ENCODE results near the gene TBC1D5.
"Not testable (repeated sequence)": the region's sequence is repeated elsewhere in the genome, so short reads cannot be mapped to it uniquely, and the experiment has no call there.

TBC1D5 gene

DNA sequence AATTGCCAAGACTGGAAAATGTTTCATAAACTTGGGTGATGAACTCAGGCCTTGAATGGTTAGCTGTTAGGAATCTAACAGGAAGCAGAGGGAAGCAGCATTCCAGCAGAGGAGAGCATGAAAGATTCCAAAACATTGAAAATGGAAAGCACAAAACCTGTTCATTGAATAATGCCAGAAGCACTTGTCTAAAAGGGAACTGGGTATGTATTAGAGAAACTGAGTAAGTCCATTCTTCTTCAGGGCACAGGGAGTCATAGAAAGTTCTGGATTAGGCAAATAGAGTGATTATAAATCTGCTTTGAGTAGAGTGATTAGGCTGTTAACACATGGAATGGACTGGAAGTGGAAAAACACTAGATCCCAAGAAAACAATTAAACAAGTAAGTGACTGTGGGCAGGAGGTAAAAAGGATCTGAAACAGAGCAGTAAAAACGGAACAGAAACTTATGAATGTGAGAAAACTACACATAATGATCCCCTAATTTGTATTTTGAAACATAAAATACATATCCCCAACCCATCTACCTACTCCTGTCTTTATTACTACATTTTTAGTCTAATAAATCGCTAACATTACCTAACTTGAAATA lies 343.4 kb downstream of the TBC1D5 start:
- DNase-seq (ENCODE audit: low read depth): no peak
- H3K4me3 ChIP-seq (ENCODE audit: low read depth, low read length): no peak overlapping the region

GRCh38 chr3:17396036-17396435 lies 346.4 kb downstream of the TBC1D5 start:
- H3K4me3 ChIP-seq (ENCODE audit: low read depth, low read length): no peak overlapping the region
- DNase-seq (ENCODE audit: low read depth): no peak

DNA sequence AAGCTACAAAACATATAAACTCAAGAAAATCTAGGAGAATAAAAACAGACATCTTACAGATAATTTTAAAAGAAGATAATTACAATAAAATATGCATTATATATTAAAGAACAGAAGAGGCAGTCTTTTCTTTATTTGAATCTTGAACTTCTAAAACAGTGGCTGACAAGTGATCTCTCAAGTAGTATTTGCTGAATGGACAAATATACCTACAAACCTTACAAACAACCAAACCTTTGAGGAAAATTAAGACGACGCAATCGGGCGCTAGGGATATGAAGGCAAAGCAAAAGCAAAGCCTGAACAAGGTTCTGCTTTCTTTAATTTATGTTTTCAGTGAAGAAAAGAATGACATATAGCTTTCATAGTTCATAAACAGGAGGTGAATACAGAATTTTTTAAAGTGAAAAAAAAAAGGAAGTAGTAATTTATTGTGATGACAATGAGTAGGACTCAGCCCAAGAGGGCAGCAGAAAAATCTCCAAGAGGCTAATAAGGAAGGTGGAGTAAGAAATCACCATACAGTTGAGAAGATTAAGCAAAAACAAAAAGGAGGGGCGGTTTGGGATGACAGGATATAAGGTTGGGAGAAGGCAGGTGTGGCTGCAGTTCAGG lies 347.8 kb downstream of the TBC1D5 start:
- H3K4me3 ChIP-seq (ENCODE audit: low read depth, low read length): no peak overlapping the region
- DNase-seq (ENCODE audit: low read depth): no peak

- H3K4me3 ChIP-seq (ENCODE audit: low read depth, low read length); DNase-seq (ENCODE audit: low read depth): not testable (repeated sequence)
Measured at GRCh38 chr3:17392516-17392915, 349.9 kb downstream of the TBC1D5 start.

DNA sequence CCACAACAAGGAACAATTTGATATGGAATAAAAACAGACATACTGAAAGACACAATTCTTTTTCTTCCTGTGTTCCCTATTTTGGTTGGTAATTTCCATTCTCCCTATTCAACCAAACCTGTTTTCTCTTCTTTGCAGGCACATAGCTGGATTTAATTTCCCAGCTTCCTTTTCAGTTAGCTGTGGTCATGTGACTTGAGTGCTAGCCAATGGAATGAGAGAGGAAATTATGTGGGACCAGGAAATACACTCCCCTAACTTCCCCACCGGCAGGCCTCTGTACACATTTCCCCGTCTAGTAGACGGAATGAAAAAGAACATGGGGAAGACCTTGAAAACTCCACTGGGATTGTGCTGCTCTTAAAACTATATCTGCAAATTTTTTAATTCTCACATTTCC lies 351.6 kb downstream of the TBC1D5 start:
- H3K4me3 ChIP-seq (ENCODE audit: low read depth, low read length): no peak overlapping the region
- no peak for DNase-seq (ENCODE audit: low read depth)

GRCh38 chr3:17387108-17387507 lies 355.3 kb downstream of the TBC1D5 start:
- DNase-seq (ENCODE audit: low read depth): no peak
- no peak overlapping the region for H3K4me3 ChIP-seq (ENCODE audit: low read depth, low read length)

- no peak for DNase-seq (ENCODE audit: low read depth)
- H3K4me3 ChIP-seq (ENCODE audit: low read depth, low read length): no peak overlapping the region
Measured at GRCh38 chr3:17386432-17386831, 356.0 kb downstream of the TBC1D5 start.

GRCh38 chr3:17384567-17385296 lies 357.7 kb downstream of the TBC1D5 start:
- peak; percentile 13 for DNase-seq (ENCODE audit: low read depth)
- H3K4me3 ChIP-seq (ENCODE audit: low read depth, low read length): no peak overlapping the region

- H3K4me3 ChIP-seq (ENCODE audit: low read depth, low read length): no peak overlapping the region
- no peak for DNase-seq (ENCODE audit: low read depth)
Measured at GRCh38 chr3:17373304-17373703, 369.1 kb downstream of the TBC1D5 start.

DNA sequence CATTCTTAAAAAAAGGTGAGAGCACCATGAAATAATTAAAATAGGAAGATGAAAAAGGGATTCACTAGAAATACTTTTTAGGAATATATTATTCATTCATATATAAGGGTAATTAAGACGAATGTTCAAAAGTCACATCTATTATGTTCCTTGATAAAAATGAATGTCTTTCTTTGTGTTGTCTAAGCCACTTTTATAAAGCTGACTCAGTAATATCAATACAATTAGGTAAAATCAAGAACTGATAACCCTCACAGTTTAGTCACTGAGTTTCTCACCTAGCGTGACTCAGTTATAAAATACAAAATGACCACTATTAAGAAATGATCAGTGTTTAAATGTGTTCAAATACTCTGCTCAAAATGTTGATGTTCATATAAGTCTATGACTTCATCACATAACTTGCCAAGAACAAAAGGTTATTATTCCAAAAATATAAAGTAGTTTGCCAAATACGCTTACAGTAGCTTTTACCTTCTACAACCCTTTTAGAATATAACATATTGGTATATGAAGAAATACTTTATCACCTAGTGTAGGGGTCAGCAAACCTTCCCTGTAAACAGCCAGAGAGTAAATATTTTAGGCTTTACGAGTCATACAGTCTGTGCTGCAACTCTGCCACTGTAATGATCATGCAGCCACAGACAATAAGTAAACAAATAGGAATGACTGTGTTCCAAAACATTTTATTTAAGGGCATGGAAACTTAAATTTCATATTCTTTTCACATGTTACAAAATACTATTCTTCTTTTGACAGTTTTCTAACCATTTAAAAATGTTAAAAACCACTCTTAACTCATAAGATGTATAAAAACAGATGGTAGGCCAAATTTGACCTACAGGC lies 369.8 kb downstream of the TBC1D5 start:
- no peak overlapping the region for H3K4me3 ChIP-seq (ENCODE audit: low read depth, low read length)
- DNase-seq (ENCODE audit: low read depth): no peak

DNA sequence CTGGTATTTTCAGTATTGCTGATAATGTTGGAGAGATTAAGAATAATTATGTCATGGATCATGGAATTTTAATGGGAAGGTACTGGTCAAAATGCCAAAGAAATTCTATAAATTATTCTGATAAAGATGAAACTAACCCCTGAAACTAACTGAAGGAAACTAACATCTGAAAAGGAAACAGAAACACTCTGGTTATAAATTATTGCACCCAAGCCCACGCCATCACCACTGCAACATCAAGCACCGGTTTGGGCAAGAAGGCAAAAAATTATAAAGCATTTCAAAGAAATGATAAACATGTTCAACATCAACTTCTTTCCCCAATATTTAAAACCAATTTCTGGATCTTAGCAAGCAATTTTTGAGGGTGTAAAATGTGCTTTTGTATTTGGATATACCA lies 372.5 kb downstream of the TBC1D5 start:
- no peak overlapping the region for H3K4me3 ChIP-seq (ENCODE audit: low read depth, low read length)
- DNase-seq (ENCODE audit: low read depth): no peak

- DNase-seq (ENCODE audit: low read depth): no peak
Measured at GRCh38 chr3:17367171-17367570, 375.3 kb downstream of the TBC1D5 start.

DNA sequence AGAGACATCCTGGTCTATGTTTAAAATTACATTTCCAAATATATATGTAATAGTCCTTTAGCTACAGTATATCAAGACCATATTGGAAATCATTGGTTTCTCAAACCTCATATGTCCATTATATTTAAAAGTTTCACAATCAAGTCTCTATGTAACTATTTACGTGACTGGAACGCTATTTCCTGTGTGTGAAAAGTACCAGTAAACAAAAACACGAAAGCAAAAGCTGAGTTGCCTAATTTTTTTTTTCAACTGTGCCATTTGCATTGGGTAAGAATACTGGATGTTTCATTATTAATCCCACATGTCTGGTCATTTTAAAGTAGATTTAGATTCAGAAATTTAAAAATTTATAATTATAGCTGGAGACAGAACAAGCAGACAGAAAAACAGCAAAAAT lies 381.4 kb downstream of the TBC1D5 start:
- no peak overlapping the region for H3K4me3 ChIP-seq (ENCODE audit: low read depth, low read length)
- DNase-seq (ENCODE audit: low read depth): no peak

More at GRCh38 chr3:17367171-17367570, 375.3 kb downstream of the TBC1D5 start:
- H3K4me3 ChIP-seq (ENCODE audit: low read depth, low read length): no peak overlapping the region

- no peak for DNase-seq (ENCODE audit: low read depth)
- no peak overlapping the region for H3K4me3 ChIP-seq (ENCODE audit: low read depth, low read length)
Measured at GRCh38 chr3:17359911-17360310, 382.5 kb downstream of the TBC1D5 start.

DNA sequence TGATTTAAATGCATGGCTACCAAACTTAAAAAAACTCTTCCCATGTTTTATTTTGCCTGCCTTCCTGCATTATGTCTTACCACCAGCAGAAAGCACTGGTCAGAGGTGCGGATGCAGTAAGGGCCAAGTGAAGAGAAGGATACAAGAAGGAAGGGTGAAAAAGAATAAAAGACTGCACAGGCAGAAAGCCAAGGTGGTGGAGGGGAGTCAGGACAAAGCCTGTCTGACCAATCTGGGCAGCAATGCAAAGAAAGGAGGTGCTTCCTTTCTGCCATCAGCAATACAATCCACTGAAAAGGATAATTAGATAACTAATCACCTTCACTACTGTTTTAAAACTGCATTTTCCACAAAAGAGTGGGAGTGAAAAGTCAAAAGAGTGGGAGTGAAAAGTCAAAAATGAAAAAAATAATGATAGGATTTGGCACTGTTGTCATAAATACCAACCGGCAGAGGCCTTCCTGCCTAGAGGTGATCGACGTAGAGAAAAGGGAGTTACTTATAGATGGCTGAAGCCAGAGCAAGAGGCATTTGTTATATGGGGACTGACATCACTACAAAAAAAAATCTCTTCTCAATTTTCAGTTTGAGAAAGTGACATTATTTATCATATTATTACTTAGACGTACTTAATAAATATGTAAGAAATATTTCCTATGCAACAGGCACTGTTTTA lies 385.3 kb downstream of the TBC1D5 start:
- DNase-seq (ENCODE audit: low read depth): no peak
- no peak overlapping the region for H3K4me3 ChIP-seq (ENCODE audit: low read depth, low read length)

GRCh38 chr3:17356585-17356984 lies 385.8 kb downstream of the TBC1D5 start:
- no peak overlapping the region for H3K4me3 ChIP-seq (ENCODE audit: low read depth, low read length)
- DNase-seq (ENCODE audit: low read depth): no peak

DNA sequence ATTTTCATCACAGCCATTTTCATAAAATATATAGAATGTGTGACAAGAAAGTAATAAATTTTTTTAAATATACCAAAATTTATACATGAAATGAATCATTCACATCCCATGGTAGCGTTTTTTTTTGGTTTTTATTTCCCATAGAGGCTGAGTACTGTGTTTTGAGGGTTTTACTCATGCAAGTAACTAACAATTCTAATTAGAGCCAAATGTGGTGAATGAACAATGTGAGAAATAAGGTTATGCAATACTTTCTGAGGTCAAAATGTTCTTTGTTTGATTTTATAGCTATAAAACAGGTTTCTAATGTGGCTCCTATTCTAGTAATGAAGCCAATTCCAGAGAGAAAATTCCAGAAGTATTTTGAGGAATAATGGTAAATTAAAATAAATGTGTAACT lies 386.8 kb downstream of the TBC1D5 start:
- no peak for DNase-seq (ENCODE audit: low read depth)
- H3K4me3 ChIP-seq (ENCODE audit: low read depth, low read length): no peak overlapping the region

DNA sequence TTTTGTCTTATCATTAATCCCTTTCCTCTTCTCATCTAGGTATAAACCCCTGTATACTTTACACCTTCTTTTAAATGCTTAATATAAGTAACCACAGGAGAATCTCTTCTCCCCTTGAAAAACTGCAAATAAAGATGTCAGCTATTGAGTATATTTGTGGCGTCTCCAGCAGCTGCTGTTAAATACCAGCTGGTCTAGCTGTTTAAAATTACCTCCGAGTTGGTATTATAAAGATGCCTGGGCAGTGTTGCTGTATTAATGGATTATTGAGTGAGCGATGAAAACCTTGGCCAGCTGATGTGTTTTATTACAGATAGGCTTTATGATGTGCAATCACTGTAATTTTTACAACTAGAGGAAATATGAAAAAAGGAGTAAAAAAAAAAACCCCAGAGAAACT lies 388.1 kb downstream of the TBC1D5 start:
- no peak overlapping the region for H3K4me3 ChIP-seq (ENCODE audit: low read depth, low read length)
- DNase-seq (ENCODE audit: low read depth): no peak

GRCh38 chr3:17352620-17353019 lies 389.8 kb downstream of the TBC1D5 start:
- H3K4me3 ChIP-seq (ENCODE audit: low read depth, low read length): no peak overlapping the region
- no peak for DNase-seq (ENCODE audit: low read depth)

GRCh38 chr3:17351193-17351592 lies 391.2 kb downstream of the TBC1D5 start:
- H3K4me3 ChIP-seq (ENCODE audit: low read depth, low read length); DNase-seq (ENCODE audit: low read depth): not testable (repeated sequence)
